IMR-90 (cell line): ENCODE results near the gene ZNF132. TPM values are rescaled to one million over a fixed set of nuclear protein-coding genes. Genes with fewer than 3 reads are reported as not detected.

Source experiments
- ATAC-seq: fragments of 200-7000 bp; cut with Tn5 transposase; 2 replicates; pipeline ENCODE4 v1.9.1; 2020; ENCODE audit warnings: low read depth, mild to moderate bottlenecking, moderate library complexity
- BruUV-seq: library from RNA; stranded (reverse); fragments of 400-500 nt; replicated peaks from 2 replicates; lab custom pipeline; 2021; lab: Mats Ljungman, UMichigan
- CTCF ChIA-PET: fragments of 300-600 bp; formaldehyde crosslinking; extraction: SDS; loops from one replicate; lab custom pipeline; 2021; ENCODE audit warnings: antibody characterized with exemption; lab: Yijun Ruan, JAX
- POLR2A ChIA-PET: fragments of 300-600 bp; sonication (Branson Sonifier 250); formaldehyde crosslinking; loops from one replicate; lab custom pipeline; 2022; ENCODE audit warnings: antibody characterized with exemption; ENCODE audit not compliant: unreplicated experiment; lab: Charles Lee
- DNase-seq: peaks from one replicate; pipeline ENCODE4 v3.0.0; 2013
- H2AFZ ChIP-seq: replicated peaks from 2 replicates; pipeline ENCODE3; 2013; ENCODE audit warnings: low read length, mild to moderate bottlenecking; ENCODE audit not compliant: poor library complexity
- H2AK5ac ChIP-seq: 2 replicates; pipeline ENCODE4 v1.6.1; 2013; ENCODE audit warnings: low read depth, low read length, inconsistent platforms
- H2AK9ac ChIP-seq: replicated peaks from 2 replicates; pipeline ENCODE3; 2013; ENCODE audit warnings: mild to moderate bottlenecking, low read depth, low read length, moderate library complexity; ENCODE audit not compliant: poor library complexity
- H2BK120ac ChIP-seq: 2 replicates; pipeline ENCODE4 v1.6.1; 2013; ENCODE audit warnings: low read depth, low read length, inconsistent platforms
- H2BK15ac ChIP-seq: 3 replicates; pipeline ENCODE4 v1.6.1; 2013; ENCODE audit warnings: low read depth, low read length, inconsistent platforms
- H2BK20ac ChIP-seq: 2 replicates; pipeline ENCODE4 v1.6.1; 2013; ENCODE audit warnings: low read depth, mild to moderate bottlenecking, inconsistent platforms, low read length, moderate library complexity
- H2BK5ac ChIP-seq: 2 replicates; pipeline ENCODE4 v1.6.1; 2013; ENCODE audit warnings: mild to moderate bottlenecking, low read depth, low read length, inconsistent platforms; ENCODE audit not compliant: poor library complexity, severe bottlenecking
- H3K14ac ChIP-seq: replicated peaks from 2 replicates; pipeline ENCODE4 v1.6.1; 2013; ENCODE audit warnings: low read depth, low read length, inconsistent platforms
- H3K18ac ChIP-seq: 2 replicates; pipeline ENCODE4 v1.6.1; 2013; ENCODE audit warnings: low read depth, low read length, control low read depth
- H3K23ac ChIP-seq: 2 replicates; pipeline ENCODE4 v1.6.1; 2013; ENCODE audit warnings: low read depth, low read length, inconsistent platforms
- H3K27ac ChIP-seq: 2 replicates; pipeline ENCODE4 v1.5.1; 2013; ENCODE audit warnings: mild to moderate bottlenecking, control low read depth, low read length; ENCODE audit not compliant: insufficient read depth
- H3K27me3 ChIP-seq: 2 replicates; pipeline ENCODE4 v1.6.1; 2013; ENCODE audit warnings: low read length; ENCODE audit not compliant: control insufficient read depth, insufficient read depth
- H3K36me3 ChIP-seq: 2 replicates; pipeline ENCODE4 v1.6.1; 2013; ENCODE audit warnings: low read length, mixed read lengths; ENCODE audit not compliant: control insufficient read depth, insufficient read depth
- H3K4ac ChIP-seq: 2 replicates; pipeline ENCODE4 v1.6.1; 2013; ENCODE audit warnings: low read depth, low read length, inconsistent platforms
- H3K4me1 ChIP-seq: 2 replicates; pipeline ENCODE4 v1.6.1; 2013; ENCODE audit warnings: low read length, mixed read lengths; ENCODE audit not compliant: control insufficient read depth, insufficient read depth
- H3K4me2 ChIP-seq: 2 replicates; pipeline ENCODE4 v1.6.1; 2013; ENCODE audit warnings: low read depth, mild to moderate bottlenecking, control low read depth, low read length, moderate library complexity
- H3K4me3 ChIP-seq: 2 replicates; pipeline ENCODE4 v1.5.1; 2013; ENCODE audit warnings: low read depth, mild to moderate bottlenecking, control low read depth, low read length, moderate library complexity; ENCODE audit not compliant: insufficient read depth
- H3K56ac ChIP-seq: 2 replicates; pipeline ENCODE4 v1.6.1; 2013; ENCODE audit warnings: low read length, inconsistent platforms; ENCODE audit not compliant: insufficient read depth; ENCODE audit errors: extremely low read depth
- H3K79me1 ChIP-seq, 2 experiments: 2 replicates each; pipeline ENCODE4 v1.6.1; 2013; ENCODE audit warnings: low read length in 2 of 2, inconsistent platforms in 1 of 2, low read depth in 1 of 2
- H3K9ac ChIP-seq: 2 replicates; pipeline ENCODE4 v1.6.1; 2013; ENCODE audit warnings: low read depth, low read length, control low read depth
- H3K9me1 ChIP-seq: 2 replicates; pipeline ENCODE4 v1.6.1; 2013; ENCODE audit warnings: low read length, inconsistent platforms; ENCODE audit not compliant: insufficient read depth
- H3K9me3 ChIP-seq: 2 replicates; pipeline ENCODE4 v1.6.1; 2013; ENCODE audit warnings: low read length; ENCODE audit not compliant: control insufficient read depth, insufficient read depth
- H4K20me1 ChIP-seq: 2 replicates; pipeline ENCODE4 v1.6.1; 2013; ENCODE audit warnings: low read length, inconsistent platforms; ENCODE audit not compliant: insufficient read depth
- H4K5ac ChIP-seq: 2 replicates; pipeline ENCODE4 v1.6.1; 2013; ENCODE audit warnings: mild to moderate bottlenecking, low read depth, low read length, control low read depth
- H4K8ac ChIP-seq, 2 experiments: 2 replicates each; pipeline ENCODE4 v1.6.1; 2013; ENCODE audit warnings: low read depth in 2 of 2, low read length in 2 of 2, control low read depth in 1 of 2, inconsistent platforms in 1 of 2
- H4K91ac ChIP-seq: 2 replicates; pipeline ENCODE4 v1.6.1; 2013; ENCODE audit warnings: low read depth, low read length, inconsistent platforms; ENCODE audit not compliant: insufficient read depth
- MAZ ChIP-seq: IDR thresholded peaks from 2 replicates; pipeline ENCODE4 v1.6.1; 2012; ENCODE audit warnings: low read depth, mild to moderate bottlenecking, low read length, improper control_type of control experiment, moderate library complexity, borderline replicate concordance
- RAD21 ChIP-seq: IDR thresholded peaks from 2 replicates; pipeline ENCODE4 v1.6.1; 2012; ENCODE audit warnings: low read length, improper control_type of control experiment
- WGBS, 2 experiments: methylation state at CpG; one replicate each; pipeline versions ENCODE4 v1.1.5 to v1.1.7; 2013; ENCODE audit warnings: missing lambda C conversion rate in 2 of 2; ENCODE audit not compliant: insufficient read length in 1 of 2; ENCODE audit errors: extremely low coverage in 2 of 2; 5-methylcytosine and 5-hydroxymethylcytosine counted together
- dilution Hi-C: fragments of 300-500 bp; cut with HindIII; formaldehyde crosslinking; loops from one replicate; pipeline ENCODE4 v1.14.3; 2018; ENCODE audit warnings: low sequenced_read_pairs; ENCODE audit not compliant: unreplicated experiment
- in situ Hi-C: fragments of 300-500 bp; cut with MboI; formaldehyde crosslinking; loops from 3 replicates; pipeline ENCODE4 v1.14.3; 2019; ENCODE audit warnings: low sequenced_read_pairs, inconsistent platforms, mixed read lengths
- intact Hi-C: fragments of 100-400 bp; cut with micrococcal nuclease; formaldehyde crosslinking; loops from 2 replicates; pipeline ENCODE4 v1.10.0; 2022
- polyA plus RNA-seq, 3 experiments: library from polyadenylated mRNA; depleted of rRNA; stranded (reverse); fragments of >200 nt; gene quantifications; 2 replicates each; pipeline ENCODE4 v1.2.3, GENCODE V29; 2012; ENCODE audit warnings: low replicate concordance in 1 of 3
- total RNA-seq: library from RNA; depleted of rRNA; stranded (reverse); fragments of >200 nt; gene quantifications from 2 replicates; pipeline ENCODE4 v1.2.3, GENCODE V29; 2012

The ZNF132 gene
- total and polyA plus RNA-seq, 2 of the 4 experiments (the other 2 are of a cell fraction) = 2.4 to 13.6 TPM

- Histone ChIP-seq H3K27ac (peak overlapping the region; percentile 86), H2BK5ac (peak overlapping the region; percentile 87), H4K20me1 (peaks cover 30% of the 10 kb centered on the region), H2BK20ac (no peak overlapping the region), H2AFZ (peak overlapping the region; percentile 96), H4K91ac (peak overlapping the region; percentile 92), H3K9me1 (peaks cover 21% of the 10 kb centered on the region), H3K4ac (peak overlapping the region; percentile 90), H3K23ac (peak overlapping the region; percentile 97), H2BK15ac (no peak overlapping the region), H4K8ac (peak overlapping the region; percentile 93 to 96), H3K14ac (peak overlapping the region; percentile 92), H4K5ac (peak overlapping the region; percentile 70), H3K4me1 (peaks cover 12% of the 10 kb centered on the region), H3K9me3 (no peaks in the 10 kb centered on the region), H2BK120ac (peak overlapping the region; percentile 52), H3K4me2 (peak overlapping the region; percentile 73), H3K4me3 (peak overlapping the region; percentile 55), H2AK5ac (peak overlapping the region; percentile 93), H3K56ac (peak overlapping the region; percentile 70), H3K27me3 (no peaks in the 10 kb centered on the region), H3K36me3 (peaks cover 5% of the 10 kb centered on the region), H3K79me1 (peaks cover 17 to 54% of the 10 kb centered on the region in 2 experiments; a peak in 3 of 4 replicates), H2AK9ac (peak overlapping the region; percentile 100), H3K9ac (peak overlapping the region; percentile 87), H3K18ac (peak overlapping the region; percentile 38; the same call in 1 of the 2 replicates)
- ChIA-PET CTCF (no interaction called here), POLR2A (no interaction called here)
- intact Hi-C loops (no loop called here), dilution Hi-C loops (no loop called here), in situ Hi-C loops (no loop called here)
- 20% methylated on average over 5 of the region's 36 CpGs; no CpG with 5 or more reads in 1 of the 2 experiments for WGBS, 2 experiments
- ATAC-seq = peak; percentile 8; the same call in 1 of the 2 replicates
- no peak for DNase-seq
- no TSS peak for BruUV-seq
- no peak for TF ChIP-seq RAD21
- 0 out of 2 replicates have a peak, but pooled peaks have one; percentile 1 for TF ChIP-seq MAZ
Observed at GRCh38 chr19:58385891-58386575, 53.9 kb downstream of the ZNF132 start.
